Astrocyte (in vitro differentiated cells and primary cell): ENCODE results near the gene NAV3.

ENCODE experiments used
- CTCF ChIP-seq: IDR thresholded peaks from 2 replicates; pipeline ENCODE4 v1.5.1; 2011; ENCODE audit warnings: low read depth, mild to moderate bottlenecking, inconsistent platforms, low read length, moderate library complexity; ENCODE audit not compliant: insufficient read depth
- EZH2 ChIP-seq: IDR thresholded peaks from 2 replicates; pipeline ENCODE4 v1.6.1; 2012; ENCODE audit warnings: mild to moderate bottlenecking, low read length, inconsistent platforms; ENCODE audit not compliant: insufficient read depth

DNA sequence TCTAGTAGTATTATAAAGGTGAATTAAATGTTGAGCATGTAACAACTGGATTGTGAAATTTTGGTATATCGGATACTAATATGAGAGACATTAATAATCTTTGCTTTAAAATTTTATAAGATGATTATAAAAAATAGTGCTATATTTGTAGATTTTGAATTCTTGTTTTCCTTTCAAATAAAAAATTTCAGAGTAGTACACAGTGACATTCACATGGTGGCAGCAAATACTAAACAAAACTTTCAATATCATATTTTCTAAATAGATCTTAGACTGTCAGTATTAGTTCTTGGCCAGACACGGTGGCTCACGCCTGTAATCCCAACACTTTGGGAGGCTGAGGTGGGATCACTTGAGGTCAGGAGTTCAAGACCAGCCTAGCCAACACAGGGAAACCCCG lies 166.0 kb downstream of the NAV3 start:
- TF ChIP-seq CTCF (no peak), EZH2 (no peak)
